K562 (cell line): Measurements from ENCODE around the gene CELSR1. TPM values are rescaled to one million over a fixed set of nuclear protein-coding genes. Genes with fewer than 3 reads are reported as not detected.

Experiments
- ATAC-seq: fragments of 200-7000 bp; cut with Tn5 transposase; 3 replicates; pipeline ENCODE4 v1.9.1; 2020; ENCODE audit warnings: moderate library complexity
- BruUV-seq: library from RNA; stranded (reverse); fragments of 400-500 nt; replicated peaks from 2 replicates; lab custom pipeline; 2021; lab: Mats Ljungman, UMichigan
- CTCF ChIA-PET: fragments of 300-600 bp; formaldehyde crosslinking; extraction: SDS; loops from one replicate; lab custom pipeline; 2021; ENCODE audit warnings: low intra/inter-chr PET ratio; lab: Yijun Ruan, JAX
- POLR2A ChIA-PET: fragments of 300-600, 350-650 bp; sonication (Branson Sonifier 250); formaldehyde crosslinking; extraction: SDS; loops from one replicate; lab custom pipeline; 2021; ENCODE audit warnings: antibody characterized with exemption, inconsistent platforms; lab: Yijun Ruan, JAX
- DNase-seq, 4 experiments: peaks; one replicate each; pipeline versions ENCODE4 v3.0.0 to v3.0.0-alpha.2; 2011 to 2018; ENCODE audit warnings: low spot score in 3 of 4, mixed read lengths in 3 of 4; ENCODE audit errors: extremely low read depth in 1 of 4
- FAIRE-seq: peaks from 2 replicates; lab custom pipeline; 2011; peaks lifted over from hg19 to GRCh38; lab: Jason Lieb, UNC
- H2AFZ ChIP-seq: 2 replicates; pipeline ENCODE4 v1.6.0; 2011; ENCODE audit warnings: low read depth, low read length, control low read depth, inconsistent platforms
- H3K27ac ChIP-seq: fragments of 200-600 bp; 3 replicates; pipeline ENCODE4 v1.8.0; 2011; ENCODE audit warnings: low read depth, mild to moderate bottlenecking, control low read depth, inconsistent platforms, low read length, moderate library complexity, mixed read lengths; ENCODE audit errors: extremely low read depth
- H3K27me3 ChIP-seq, 2 experiments: fragments of 300-600 bp in 1 of 2; 2 replicates in 1 of 2; 3 replicates in 1 of 2; pipeline versions ENCODE4 v1.6.0 to v1.8.0; 2011; ENCODE audit warnings: inconsistent platforms in 2 of 2, low read length in 2 of 2, mild to moderate bottlenecking in 1 of 2, mixed read lengths in 1 of 2, moderate library complexity in 1 of 2; ENCODE audit not compliant: control insufficient read depth in 2 of 2, insufficient read depth in 2 of 2
- H3K36me3 ChIP-seq: fragments of 300-600 bp; 3 replicates; pipeline ENCODE4 v1.8.0; 2011; ENCODE audit warnings: mild to moderate bottlenecking, low read length, inconsistent platforms; ENCODE audit not compliant: control insufficient read depth, insufficient read depth
- H3K4me1 ChIP-seq, 2 experiments: fragments of 200-600 bp in 1 of 2; replicated peaks in 1 of 2; 2 replicates in 1 of 2; 3 replicates in 1 of 2; pipeline versions ENCODE4 v1.5.1 to v1.8.0; 2011; ENCODE audit warnings: inconsistent platforms in 2 of 2, low read length in 2 of 2, mild to moderate bottlenecking in 1 of 2, mixed read lengths in 1 of 2, moderate library complexity in 1 of 2; ENCODE audit not compliant: control insufficient read depth in 2 of 2, insufficient read depth in 2 of 2
- H3K4me2 ChIP-seq: 2 replicates; pipeline ENCODE4 v1.6.1; 2011; ENCODE audit warnings: low read length, control low read depth, inconsistent platforms, mixed read lengths; ENCODE audit not compliant: insufficient read depth
- H3K4me3 ChIP-seq: fragments of 200-600 bp; sonication (generic), shearing (Covaris generic); 2 replicates; pipeline ENCODE4 v1.5.1; 2016; ENCODE audit warnings: control low read depth, inconsistent platforms
- H3K79me2 ChIP-seq: fragments of 200-600 bp; 3 replicates; pipeline ENCODE4 v1.8.0; 2011; ENCODE audit warnings: low read length, inconsistent platforms; ENCODE audit not compliant: control insufficient read depth, insufficient read depth
- H3K9ac ChIP-seq, 2 experiments: 2 replicates each; pipeline versions ENCODE4 v1.6.0 to v1.6.1; 2011; ENCODE audit warnings: low read depth in 2 of 2, low read length in 2 of 2, control low read depth in 1 of 2, inconsistent platforms in 1 of 2, mild to moderate bottlenecking in 1 of 2, mixed read lengths in 1 of 2; ENCODE audit not compliant: insufficient read depth in 1 of 2
- H3K9me1 ChIP-seq: one replicate; pipeline ENCODE4 v1.6.0; 2011; ENCODE audit warnings: inconsistent platforms, mild to moderate bottlenecking, low read length, moderate library complexity; ENCODE audit not compliant: control insufficient read depth, insufficient read depth
- H3K9me3 ChIP-seq: replicated peaks from 2 replicates; pipeline ENCODE4 v1.5.1; 2011; ENCODE audit warnings: low read depth, low read length, inconsistent platforms; ENCODE audit not compliant: control insufficient read depth, insufficient read depth
- H4K20me1 ChIP-seq: replicated peaks from 2 replicates; pipeline ENCODE4 v1.6.1; 2011; ENCODE audit warnings: low read length, inconsistent platforms, mixed read lengths; ENCODE audit not compliant: control insufficient read depth, insufficient read depth
- BRD4 ChIP-seq: fragments of 200-600 bp; sonication (generic); IDR thresholded peaks from 2 replicates; pipeline ENCODE4 v1.6.1; 2017; ENCODE audit warnings: inconsistent platforms
- EZH2 ChIP-seq: IDR thresholded peaks from 2 replicates; pipeline ENCODE4 v1.6.1; 2012; ENCODE audit warnings: low read depth, mild to moderate bottlenecking, inconsistent platforms, low read length, borderline replicate concordance
- PHB ChIP-seq: fragments of 250-450 bp; sonication (Bioruptor Pico); IDR thresholded peaks from 2 replicates; pipeline ENCODE4 v1.5.0; 2021
- TEAD2 ChIP-seq: fragments of 450-650 bp; IDR thresholded peaks from 2 replicates; pipeline ENCODE4 v1.6.1; 2016; ENCODE audit warnings: missing genetic modification characterization, control low read depth, missing compliant biosample characterization
- WGBS: fragments of 100-300 bp; shearing (Covaris generic); methylation state at CpG from one replicate; pipeline ENCODE4 v1.1.6; 2016; ENCODE audit warnings: low coverage, mixed read lengths; ENCODE audit not compliant: insufficient coverage; ENCODE audit errors: missing lambda C conversion rate; 5-methylcytosine and 5-hydroxymethylcytosine counted together
- in situ Hi-C: fragments of 300-500 bp; cut with MboI; formaldehyde crosslinking; loops from 4 replicates; pipeline ENCODE4 v1.15.0; 2018; ENCODE audit warnings: inconsistent platforms, mixed read lengths
- intact Hi-C: fragments of 100-400 bp; cut with micrococcal nuclease; formaldehyde crosslinking; loops from 2 replicates; pipeline ENCODE4 v1.14.2; 2022
- polyA plus RNA-seq, 8 experiments: library from polyadenylated mRNA; depleted of rRNA in 4 of 8; stranded (reverse) in 5 of 8; unstranded in 3 of 8; fragments of >200 nt; fragmentation: Nextera tagmentation in 2 of 8; fragmentation: Illumina TruSeq in 1 of 8; extraction: Ambion mirVana in 2 of 8; extraction: Trizol in 1 of 8; gene quantifications; 2 replicates each; pipeline versions ENCODE4 v1.2.1 to v1.2.3, GENCODE V29; 2011 to 2014; ENCODE audit warnings: inconsistent platforms in 1 of 8, missing spikeins in 1 of 8
- total RNA-seq, 7 experiments: library from RNA; depleted of rRNA in 6 of 7; stranded (reverse); fragments of >200 nt in 6 of 7; fragmentation: Illumina TruSeq in 2 of 7; extraction: Trizol in 2 of 7; gene quantifications; 2 replicates each; pipeline versions ENCODE4 v1.2.1 to v1.2.3, GENCODE V29; 2011 to 2021; ENCODE audit warnings: low replicate concordance in 1 of 7
- TF ChIP-seq, protein P1 (sequence below), 3 experiments: fragments of 200-800 bp in 1 of 3; fragments of 250-450 bp in 1 of 3; fragments of 450-650 bp in 1 of 3; sonication (Bioruptor Pico) in 1 of 3; sonication (Bioruptor generic) in 1 of 3; formaldehyde crosslinking in 1 of 3; IDR thresholded peaks; 2 replicates each; pipeline versions ENCODE4 v1.6.1 to v1.8.0; 2016 to 2022; ENCODE audit warnings: mild to moderate bottlenecking in 2 of 3, missing genetic modification characterization in 2 of 3, missing compliant biosample characterization in 1 of 3, moderate library complexity in 1 of 3
- TF ChIP-seq, protein P2 (sequence below): fragments of 450-650 bp; IDR thresholded peaks from 2 replicates; pipeline ENCODE4 v1.6.1; 2016; ENCODE audit warnings: mild to moderate bottlenecking, moderate library complexity

The CELSR1 gene
- total and polyA plus RNA-seq, 9 of the 15 experiments (the other 6 are each of a cell fraction or from before 2014, with no cell fraction given): under 0.01 to 0.09 TPM; not detected in 7

DNA sequence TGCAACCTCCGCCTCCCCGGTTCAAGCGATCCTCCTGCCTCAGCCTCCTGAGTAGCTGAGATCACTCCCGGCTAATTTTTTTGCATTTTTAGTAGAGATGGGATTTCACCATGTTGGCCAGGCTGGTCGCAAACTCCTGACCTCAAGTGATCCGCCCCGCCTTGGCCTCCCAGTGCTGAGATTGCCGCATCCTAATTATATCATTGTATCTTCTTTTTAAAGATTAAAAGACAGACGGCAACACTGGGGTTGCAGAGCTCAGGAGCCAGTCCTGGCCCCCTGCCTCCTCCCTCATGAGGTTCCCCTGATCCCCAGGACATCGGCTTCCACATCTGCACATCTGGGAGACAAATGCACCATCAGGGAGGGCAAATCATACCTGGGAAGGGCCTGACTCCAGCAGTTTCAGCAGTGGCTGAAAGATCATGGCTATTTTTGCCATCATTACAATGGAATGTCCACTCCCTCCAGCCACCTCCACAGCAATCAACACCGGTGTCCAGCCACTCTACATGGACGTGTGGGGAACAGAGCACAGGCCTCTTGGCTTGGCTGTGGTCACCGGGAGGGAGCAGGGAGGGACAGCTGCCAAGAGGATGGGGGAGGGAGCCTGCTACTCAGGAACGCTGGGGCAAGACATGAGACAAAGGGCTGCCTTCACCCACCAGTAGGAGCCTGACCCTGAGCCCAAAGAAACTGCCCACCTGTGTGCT is 9.2 kb upstream of the CELSR1 start:
- Histone ChIP-seq H3K27me3 (peaks cover 3 to 38% of the 10 kb centered on the region in 2 experiments; a peak in 3 of 5 replicates), H2AFZ (no peak overlapping the region), H3K9ac (no peak overlapping the region), H3K4me2 (no peak overlapping the region), H4K20me1 (no peaks in the 10 kb centered on the region), H3K36me3 (no peaks in the 10 kb centered on the region), H3K9me3 (no peaks in the 10 kb centered on the region), H3K4me1 (peaks cover 0 to 5% of the 10 kb centered on the region in 2 experiments; a peak in 2 of 5 replicates), H3K79me2 (no peaks in the 10 kb centered on the region), H3K27ac (no peak overlapping the region), H3K4me3 (no peak overlapping the region), H3K9me1 (no peaks in the 10 kb centered on the region)
- FAIRE-seq (no peak), DNase-seq (no peak), ATAC-seq (no peak)
- CTCF ChIA-PET: no interaction called here
- POLR2A ChIA-PET: interaction anchor here (0.6 kb wide), 2 partner anchors 74 to 1377 kb away, joined by 3 to 6 read pairs; no protein-coding TSS in a partner anchor
- intact Hi-C loops: no loop called here
- WGBS: 1% methylated on average over 11 of the region's 14 CpGs
- no TSS peak for BruUV-seq
- in situ Hi-C loops: loop anchor here (10.0 kb wide), 1 partner anchor 422 kb away; no protein-coding TSS in a partner anchor
- TF ChIP-seq, protein P1, sequence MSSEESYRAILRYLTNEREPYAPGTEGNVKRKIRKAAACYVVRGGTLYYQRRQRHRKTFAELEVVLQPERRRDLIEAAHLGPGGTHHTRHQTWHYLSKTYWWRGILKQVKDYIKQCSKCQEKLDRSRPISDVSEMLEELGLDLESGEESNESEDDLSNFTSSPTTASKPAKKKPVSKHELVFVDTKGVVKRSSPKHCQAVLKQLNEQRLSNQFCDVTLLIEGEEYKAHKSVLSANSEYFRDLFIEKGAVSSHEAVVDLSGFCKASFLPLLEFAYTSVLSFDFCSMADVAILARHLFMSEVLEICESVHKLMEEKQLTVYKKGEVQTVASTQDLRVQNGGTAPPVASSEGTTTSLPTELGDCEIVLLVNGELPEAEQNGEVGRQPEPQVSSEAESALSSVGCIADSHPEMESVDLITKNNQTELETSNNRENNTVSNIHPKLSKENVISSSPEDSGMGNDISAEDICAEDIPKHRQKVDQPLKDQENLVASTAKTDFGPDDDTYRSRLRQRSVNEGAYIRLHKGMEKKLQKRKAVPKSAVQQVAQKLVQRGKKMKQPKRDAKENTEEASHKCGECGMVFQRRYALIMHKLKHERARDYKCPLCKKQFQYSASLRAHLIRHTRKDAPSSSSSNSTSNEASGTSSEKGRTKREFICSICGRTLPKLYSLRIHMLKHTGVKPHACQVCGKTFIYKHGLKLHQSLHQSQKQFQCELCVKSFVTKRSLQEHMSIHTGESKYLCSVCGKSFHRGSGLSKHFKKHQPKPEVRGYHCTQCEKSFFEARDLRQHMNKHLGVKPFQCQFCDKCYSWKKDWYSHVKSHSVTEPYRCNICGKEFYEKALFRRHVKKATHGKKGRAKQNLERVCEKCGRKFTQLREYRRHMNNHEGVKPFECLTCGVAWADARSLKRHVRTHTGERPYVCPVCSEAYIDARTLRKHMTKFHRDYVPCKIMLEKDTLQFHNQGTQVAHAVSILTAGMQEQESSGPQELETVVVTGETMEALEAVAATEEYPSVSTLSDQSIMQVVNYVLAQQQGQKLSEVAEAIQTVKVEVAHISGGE (CRISPR knock-in tag; IDR thresholded peaks at IDR 0.05): no peak
- TF ChIP-seq PHB (CRISPR knock-in tag) (no peak), TEAD2 (no peak), BRD4 (no peak), EZH2 (no peak)
- TF ChIP-seq, protein P2, sequence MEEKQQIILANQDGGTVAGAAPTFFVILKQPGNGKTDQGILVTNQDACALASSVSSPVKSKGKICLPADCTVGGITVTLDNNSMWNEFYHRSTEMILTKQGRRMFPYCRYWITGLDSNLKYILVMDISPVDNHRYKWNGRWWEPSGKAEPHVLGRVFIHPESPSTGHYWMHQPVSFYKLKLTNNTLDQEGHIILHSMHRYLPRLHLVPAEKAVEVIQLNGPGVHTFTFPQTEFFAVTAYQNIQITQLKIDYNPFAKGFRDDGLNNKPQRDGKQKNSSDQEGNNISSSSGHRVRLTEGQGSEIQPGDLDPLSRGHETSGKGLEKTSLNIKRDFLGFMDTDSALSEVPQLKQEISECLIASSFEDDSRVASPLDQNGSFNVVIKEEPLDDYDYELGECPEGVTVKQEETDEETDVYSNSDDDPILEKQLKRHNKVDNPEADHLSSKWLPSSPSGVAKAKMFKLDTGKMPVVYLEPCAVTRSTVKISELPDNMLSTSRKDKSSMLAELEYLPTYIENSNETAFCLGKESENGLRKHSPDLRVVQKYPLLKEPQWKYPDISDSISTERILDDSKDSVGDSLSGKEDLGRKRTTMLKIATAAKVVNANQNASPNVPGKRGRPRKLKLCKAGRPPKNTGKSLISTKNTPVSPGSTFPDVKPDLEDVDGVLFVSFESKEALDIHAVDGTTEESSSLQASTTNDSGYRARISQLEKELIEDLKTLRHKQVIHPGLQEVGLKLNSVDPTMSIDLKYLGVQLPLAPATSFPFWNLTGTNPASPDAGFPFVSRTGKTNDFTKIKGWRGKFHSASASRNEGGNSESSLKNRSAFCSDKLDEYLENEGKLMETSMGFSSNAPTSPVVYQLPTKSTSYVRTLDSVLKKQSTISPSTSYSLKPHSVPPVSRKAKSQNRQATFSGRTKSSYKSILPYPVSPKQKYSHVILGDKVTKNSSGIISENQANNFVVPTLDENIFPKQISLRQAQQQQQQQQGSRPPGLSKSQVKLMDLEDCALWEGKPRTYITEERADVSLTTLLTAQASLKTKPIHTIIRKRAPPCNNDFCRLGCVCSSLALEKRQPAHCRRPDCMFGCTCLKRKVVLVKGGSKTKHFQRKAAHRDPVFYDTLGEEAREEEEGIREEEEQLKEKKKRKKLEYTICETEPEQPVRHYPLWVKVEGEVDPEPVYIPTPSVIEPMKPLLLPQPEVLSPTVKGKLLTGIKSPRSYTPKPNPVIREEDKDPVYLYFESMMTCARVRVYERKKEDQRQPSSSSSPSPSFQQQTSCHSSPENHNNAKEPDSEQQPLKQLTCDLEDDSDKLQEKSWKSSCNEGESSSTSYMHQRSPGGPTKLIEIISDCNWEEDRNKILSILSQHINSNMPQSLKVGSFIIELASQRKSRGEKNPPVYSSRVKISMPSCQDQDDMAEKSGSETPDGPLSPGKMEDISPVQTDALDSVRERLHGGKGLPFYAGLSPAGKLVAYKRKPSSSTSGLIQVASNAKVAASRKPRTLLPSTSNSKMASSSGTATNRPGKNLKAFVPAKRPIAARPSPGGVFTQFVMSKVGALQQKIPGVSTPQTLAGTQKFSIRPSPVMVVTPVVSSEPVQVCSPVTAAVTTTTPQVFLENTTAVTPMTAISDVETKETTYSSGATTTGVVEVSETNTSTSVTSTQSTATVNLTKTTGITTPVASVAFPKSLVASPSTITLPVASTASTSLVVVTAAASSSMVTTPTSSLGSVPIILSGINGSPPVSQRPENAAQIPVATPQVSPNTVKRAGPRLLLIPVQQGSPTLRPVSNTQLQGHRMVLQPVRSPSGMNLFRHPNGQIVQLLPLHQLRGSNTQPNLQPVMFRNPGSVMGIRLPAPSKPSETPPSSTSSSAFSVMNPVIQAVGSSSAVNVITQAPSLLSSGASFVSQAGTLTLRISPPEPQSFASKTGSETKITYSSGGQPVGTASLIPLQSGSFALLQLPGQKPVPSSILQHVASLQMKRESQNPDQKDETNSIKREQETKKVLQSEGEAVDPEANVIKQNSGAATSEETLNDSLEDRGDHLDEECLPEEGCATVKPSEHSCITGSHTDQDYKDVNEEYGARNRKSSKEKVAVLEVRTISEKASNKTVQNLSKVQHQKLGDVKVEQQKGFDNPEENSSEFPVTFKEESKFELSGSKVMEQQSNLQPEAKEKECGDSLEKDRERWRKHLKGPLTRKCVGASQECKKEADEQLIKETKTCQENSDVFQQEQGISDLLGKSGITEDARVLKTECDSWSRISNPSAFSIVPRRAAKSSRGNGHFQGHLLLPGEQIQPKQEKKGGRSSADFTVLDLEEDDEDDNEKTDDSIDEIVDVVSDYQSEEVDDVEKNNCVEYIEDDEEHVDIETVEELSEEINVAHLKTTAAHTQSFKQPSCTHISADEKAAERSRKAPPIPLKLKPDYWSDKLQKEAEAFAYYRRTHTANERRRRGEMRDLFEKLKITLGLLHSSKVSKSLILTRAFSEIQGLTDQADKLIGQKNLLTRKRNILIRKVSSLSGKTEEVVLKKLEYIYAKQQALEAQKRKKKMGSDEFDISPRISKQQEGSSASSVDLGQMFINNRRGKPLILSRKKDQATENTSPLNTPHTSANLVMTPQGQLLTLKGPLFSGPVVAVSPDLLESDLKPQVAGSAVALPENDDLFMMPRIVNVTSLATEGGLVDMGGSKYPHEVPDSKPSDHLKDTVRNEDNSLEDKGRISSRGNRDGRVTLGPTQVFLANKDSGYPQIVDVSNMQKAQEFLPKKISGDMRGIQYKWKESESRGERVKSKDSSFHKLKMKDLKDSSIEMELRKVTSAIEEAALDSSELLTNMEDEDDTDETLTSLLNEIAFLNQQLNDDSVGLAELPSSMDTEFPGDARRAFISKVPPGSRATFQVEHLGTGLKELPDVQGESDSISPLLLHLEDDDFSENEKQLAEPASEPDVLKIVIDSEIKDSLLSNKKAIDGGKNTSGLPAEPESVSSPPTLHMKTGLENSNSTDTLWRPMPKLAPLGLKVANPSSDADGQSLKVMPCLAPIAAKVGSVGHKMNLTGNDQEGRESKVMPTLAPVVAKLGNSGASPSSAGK: no peak
